Cardiac muscle cell (in vitro differentiated cells and primary cell): Measurements from ENCODE around the gene H19. TPM values are rescaled to one million over a fixed set of nuclear protein-coding genes. Genes with fewer than 3 reads are reported as not detected.

Source experiments
- DNase-seq, 2 donors: peaks; one replicate each; pipeline versions ENCODE4 v3.0.0 to v3.0.0-alpha.2; 2010 to 2017; ENCODE audit warnings: low read depth in 1 of 2, low spot score in 1 of 2
- H3K27ac ChIP-seq: fragments of 200-600 bp; sonication (generic); 2 replicates; pipeline ENCODE4 v1.5.1; 2016
- H3K27me3 ChIP-seq: fragments of 200-600 bp; sonication (generic); 2 replicates; pipeline ENCODE4 v1.6.0; 2016; ENCODE audit warnings: control low read depth
- H3K36me3 ChIP-seq: fragments of 200-600 bp; sonication (generic); 2 replicates; pipeline ENCODE4 v1.5.1; 2016; ENCODE audit warnings: control low read depth
- H3K4me1 ChIP-seq: fragments of 200-600 bp; sonication (generic); 2 replicates; pipeline ENCODE4 v1.8.1; 2017; ENCODE audit warnings: low read depth, mild to moderate bottlenecking, mixed run types
- H3K4me3 ChIP-seq: fragments of 200-600 bp; sonication (generic); 2 replicates; pipeline ENCODE4 v1.5.1; 2016; ENCODE audit warnings: mild to moderate bottlenecking
- H3K9me3 ChIP-seq: fragments of 200-600 bp; sonication (generic); 2 replicates; pipeline ENCODE4 v1.5.1; 2017; ENCODE audit warnings: low read depth, mild to moderate bottlenecking, control low read depth
- CTCF ChIP-seq: IDR thresholded peaks from 2 replicates; pipeline ENCODE4 v1.5.1; 2012; ENCODE audit warnings: low read depth, mild to moderate bottlenecking, low read length
- polyA plus RNA-seq: library from polyadenylated mRNA; unstranded; fragments of >200 nt; fragmentation: Nextera tagmentation; extraction: Ambion mirVana; gene quantifications from 2 replicates; pipeline ENCODE4 v1.2.1, GENCODE V29; 2016
- total RNA-seq: library from RNA; depleted of rRNA; stranded (reverse); fragments of >200 nt; gene quantifications from 2 replicates; pipeline ENCODE4 v1.2.3, GENCODE V29; 2016

Gene H19
- total and polyA plus RNA-seq, 2 experiments from 2014 or later = 27.7 to 316 TPM

DNA sequence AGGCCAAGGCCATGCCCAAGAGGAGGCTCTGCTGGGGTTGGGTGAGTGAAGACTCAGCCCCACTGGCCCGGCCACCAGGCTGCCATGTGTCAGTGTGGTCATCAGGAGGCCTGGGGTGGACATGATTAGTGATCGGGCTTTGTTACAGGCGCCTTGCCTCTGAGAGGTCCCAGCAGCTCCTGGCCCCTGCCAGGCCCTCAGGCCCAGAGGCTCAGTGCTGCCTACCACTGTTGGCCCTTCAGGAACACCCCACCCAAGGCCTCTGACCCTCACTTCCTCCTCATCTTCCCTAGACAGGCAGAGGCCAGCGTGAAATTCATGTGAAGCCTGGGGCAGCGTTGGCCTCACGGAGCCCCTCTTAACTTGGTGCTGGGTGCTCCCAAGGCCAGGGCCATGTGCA, 48.3 kb downstream of the H19 start:
- no peak overlapping the region for H3K4me3 ChIP-seq
- no peaks in the 10 kb centered on the region for H3K4me1 ChIP-seq
- H3K9me3 ChIP-seq = no peaks in the 10 kb centered on the region
- H3K36me3 ChIP-seq = no peaks in the 10 kb centered on the region
- no peaks in the 10 kb centered on the region for H3K27me3 ChIP-seq
- no peak for DNase-seq
- TF ChIP-seq CTCF = no peak
- H3K27ac ChIP-seq = no peak overlapping the region

- H3K27ac ChIP-seq = no peak overlapping the region
- H3K9me3 ChIP-seq = no peaks in the 10 kb centered on the region
- TF ChIP-seq CTCF = no peak
- H3K4me1 ChIP-seq = no peaks in the 10 kb centered on the region
- H3K27me3 ChIP-seq = no peaks in the 10 kb centered on the region
- DNase-seq = no peak
- no peaks in the 10 kb centered on the region for H3K36me3 ChIP-seq
- no peak overlapping the region for H3K4me3 ChIP-seq
These were observed 49.3 kb downstream of the H19 start for GRCh38 chr11:1948389-1948788.

- H3K36me3 ChIP-seq = no peaks in the 10 kb centered on the region
- H3K27me3 ChIP-seq = no peaks in the 10 kb centered on the region
- TF ChIP-seq CTCF = no peak
- DNase-seq = no peak
- no peak overlapping the region for H3K4me3 ChIP-seq
- H3K4me1 ChIP-seq = no peaks in the 10 kb centered on the region
- no peak overlapping the region for H3K27ac ChIP-seq
- no peaks in the 10 kb centered on the region for H3K9me3 ChIP-seq
These were observed 49.9 kb downstream of the H19 start for GRCh38 chr11:1947592-1948237.

DNA sequence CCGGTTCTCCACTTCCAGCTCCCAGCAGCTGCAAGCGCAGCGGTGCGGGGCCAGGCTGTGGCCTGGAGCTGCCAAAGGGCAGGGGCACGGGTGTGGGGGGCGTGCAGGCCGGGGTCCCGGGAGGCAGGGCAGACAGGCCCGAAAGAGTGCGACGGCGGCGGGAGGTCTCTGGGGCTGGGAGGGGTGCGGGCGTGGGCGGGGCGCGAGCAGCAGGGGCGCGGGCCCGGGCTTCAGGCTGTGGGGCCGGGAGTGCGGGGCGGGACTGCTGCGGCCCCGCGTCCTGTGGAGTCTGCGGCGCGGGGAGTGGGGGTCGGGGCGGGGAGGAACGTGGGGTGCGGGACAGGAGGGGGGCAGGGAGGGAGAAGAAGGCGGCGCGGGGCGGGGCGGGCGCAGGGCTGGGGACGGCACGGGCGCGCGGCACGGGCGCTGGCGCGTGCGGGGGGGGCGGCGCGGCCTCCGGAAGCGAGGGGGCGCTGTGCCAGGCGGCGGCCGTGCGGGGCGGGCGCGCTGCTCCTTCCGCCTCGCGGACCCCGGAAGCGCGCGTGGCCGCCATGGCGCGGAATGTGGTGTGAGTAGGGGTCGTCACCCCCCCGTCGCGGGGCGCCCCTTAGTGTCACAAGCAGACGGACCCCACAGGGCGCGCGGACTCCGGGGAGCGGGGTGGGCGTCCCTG, 50.7 kb downstream of the H19 start, which contains the start of gene MRPL23:
Gene MRPL23, plus strand, starts transcription at position 521 of the 673 bp plus-strand sequence. Its CDS starts 31 bp downstream, at position 552.
- H3K36me3 ChIP-seq = no peaks in the 10 kb centered on the region
- H3K9me3 ChIP-seq = no peaks in the 10 kb centered on the region
- no peaks in the 10 kb centered on the region for H3K4me1 ChIP-seq
- no peak for TF ChIP-seq CTCF
- H3K27ac ChIP-seq = no peak within 1 kb of the TSS
- H3K27me3 ChIP-seq = no peaks in the 10 kb centered on the region
- no peak within 1 kb of the TSS for H3K4me3 ChIP-seq
- DNase-seq = no peak

Other genes with a start within 250 kb of the H19 start
- gene IFITM10, start 247.2 kb downstream of the H19 start, total RNA-seq = 1.9 TPM in 1 of 2 replicates, not detected in the other
- 1.4 TPM in 1 of 2 replicates, not detected in the other for gene IFITM10, start 247.2 kb downstream of the H19 start, polyA plus RNA-seq
- gene CTSD, start 233.9 kb downstream of the H19 start, total RNA-seq = 221 and 239 TPM in 2 replicates
- 231 and 258 TPM in 2 replicates for gene CTSD, start 233.9 kb downstream of the H19 start, polyA plus RNA-seq
- not detected in 2 replicates for gene SYT8, start 162.9 kb downstream of the H19 start, total RNA-seq
- gene SYT8, start 162.9 kb downstream of the H19 start, polyA plus RNA-seq = not detected in 2 replicates
- 1.8 and 3.9 TPM in 2 replicates for gene TNNI2, start 158.9 kb downstream of the H19 start, total RNA-seq
- 1.1 and 2.5 TPM in 2 replicates for gene TNNI2, start 158.9 kb downstream of the H19 start, polyA plus RNA-seq
- gene LSP1, start 144.8 kb downstream of the H19 start, total RNA-seq = not detected in 2 replicates
- gene LSP1, start 144.8 kb downstream of the H19 start, polyA plus RNA-seq = 2.1 and 2.8 TPM in 2 replicates
- not detected in 2 replicates for gene PRR33, start 105.9 kb downstream of the H19 start, total RNA-seq
- gene PRR33, start 105.9 kb downstream of the H19 start, polyA plus RNA-seq = not detected in 2 replicates
- gene TNNT3, start 78.1 kb downstream of the H19 start, total RNA-seq = 2.5 and 2.7 TPM in 2 replicates
- gene TNNT3, start 78.1 kb downstream of the H19 start, polyA plus RNA-seq = 0.92 and 3.8 TPM in 2 replicates
- gene MRPL23, start 50.5 kb downstream of the H19 start, total RNA-seq = 127 and 185 TPM in 2 replicates
- gene MRPL23, start 50.5 kb downstream of the H19 start, polyA plus RNA-seq = 96.9 and 137 TPM in 2 replicates
- gene IGF2, start 141.5 kb upstream of the H19 start, total RNA-seq = 91.4 and 120 TPM in 2 replicates
- 136 and 155 TPM in 2 replicates for gene IGF2, start 141.5 kb upstream of the H19 start, polyA plus RNA-seq
- gene INS, start 163.4 kb upstream of the H19 start, total RNA-seq = not detected in 2 replicates
- gene INS, start 163.4 kb upstream of the H19 start, polyA plus RNA-seq = not detected in 2 replicates
- gene TH, start 174.0 kb upstream of the H19 start, total RNA-seq = not detected in 2 replicates
- not detected in 2 replicates for gene TH, start 174.0 kb upstream of the H19 start, polyA plus RNA-seq